A204.1 (cell line): Measurements from ENCODE around the gene RAB8B.

Experiments used
- FAIRE-seq: peaks from 2 replicates; lab custom pipeline; 2012; peaks lifted over from hg19 to GRCh38; lab: Jason Lieb, UNC

RAB8B gene

DNA sequence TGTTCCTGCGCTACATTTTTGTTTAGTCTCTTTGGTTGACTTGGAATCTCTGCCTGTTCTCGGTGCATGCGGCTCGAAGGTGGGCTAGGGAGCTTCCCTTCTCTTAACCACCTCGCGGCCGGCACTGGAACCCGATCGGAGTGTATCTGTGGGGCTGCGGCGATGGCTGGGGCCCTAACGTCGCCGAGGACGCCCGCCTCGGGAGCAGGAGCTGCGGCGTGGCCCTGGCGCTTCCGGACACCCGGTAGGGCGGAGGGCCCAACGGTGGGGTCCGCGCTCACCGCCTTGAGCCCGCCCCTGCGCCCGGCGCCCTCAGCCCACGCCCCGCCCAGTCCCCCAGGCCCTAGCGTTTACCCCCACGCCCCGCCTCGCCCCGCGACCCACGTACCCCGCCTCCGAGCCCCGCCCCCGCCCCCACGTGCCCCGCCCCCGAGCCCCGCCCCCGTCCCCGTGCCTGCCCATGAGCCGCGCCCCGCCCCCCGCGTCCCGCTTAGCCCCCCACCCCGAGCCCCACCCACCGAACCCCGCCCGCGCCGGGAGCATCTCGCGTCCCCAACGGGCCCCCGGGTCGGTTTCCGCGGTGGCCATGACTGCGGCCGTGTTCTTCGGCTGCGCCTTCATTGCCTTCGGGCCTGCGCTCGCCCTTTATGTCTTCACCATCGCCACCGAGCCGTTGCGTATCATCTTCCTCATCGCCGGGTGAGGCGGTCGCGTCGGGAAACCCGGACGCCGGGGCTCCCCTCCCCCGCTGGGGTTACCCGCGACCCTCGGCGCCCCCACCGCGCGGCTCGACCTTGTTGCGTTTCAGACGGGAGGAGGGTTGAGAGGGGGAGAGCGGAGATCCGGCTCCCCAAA, 87.9 kb downstream of the RAB8B start, which contains the start of gene APH1B:
TSS of gene APH1B (plus strand) at position 568 of the 855 bp plus-strand sequence. CDS start at position 587, 19 bp downstream.
- FAIRE-seq: no peak

DNA sequence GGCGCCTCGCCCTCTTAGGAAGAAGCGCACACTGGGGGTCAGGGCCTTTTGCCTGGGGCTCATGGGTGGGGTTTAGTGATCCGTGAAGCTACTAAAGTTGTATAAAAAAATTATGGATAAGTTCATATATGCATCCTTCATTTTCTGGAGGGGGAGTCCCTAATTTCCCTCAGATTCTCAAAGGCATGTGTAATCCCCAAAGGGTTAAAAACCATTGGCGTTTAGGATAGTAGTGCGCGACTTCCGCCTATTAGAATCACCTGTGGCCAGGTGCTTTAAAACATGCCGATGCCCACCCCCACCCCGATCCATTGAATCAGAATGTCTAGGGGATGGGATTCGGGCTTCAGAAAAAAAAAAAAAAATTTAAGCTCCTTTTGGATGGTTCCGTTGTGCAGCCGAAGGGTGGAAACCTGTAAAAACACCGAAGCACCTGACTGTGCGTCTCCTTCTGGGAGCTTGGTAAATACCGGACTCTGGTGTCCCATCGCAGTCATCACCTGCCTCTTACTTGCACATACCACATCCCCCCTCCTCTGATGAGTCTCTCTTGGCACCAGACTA, 88.6 kb downstream of the RAB8B start:
- FAIRE-seq: no peak

DNA sequence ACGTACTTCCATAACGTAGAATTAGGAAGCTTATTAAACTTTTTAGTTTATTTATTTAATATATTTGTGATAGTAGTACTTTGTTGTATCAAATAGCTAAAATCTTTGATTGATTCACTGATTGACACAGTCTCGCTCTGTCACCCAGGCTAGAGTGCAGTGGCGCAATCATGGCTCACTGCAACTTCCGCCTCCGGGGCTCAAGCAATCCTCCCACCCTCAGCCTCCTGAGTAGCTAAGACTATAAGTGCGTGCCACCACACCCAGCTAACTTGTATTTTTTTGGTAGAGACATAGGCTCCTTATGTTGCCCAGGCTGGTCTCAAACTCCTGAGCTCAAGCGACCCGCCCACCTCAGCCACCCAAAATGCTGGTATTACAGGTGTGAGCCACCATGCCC, 93.7 kb downstream of the RAB8B start:
- no peak for FAIRE-seq

DNA sequence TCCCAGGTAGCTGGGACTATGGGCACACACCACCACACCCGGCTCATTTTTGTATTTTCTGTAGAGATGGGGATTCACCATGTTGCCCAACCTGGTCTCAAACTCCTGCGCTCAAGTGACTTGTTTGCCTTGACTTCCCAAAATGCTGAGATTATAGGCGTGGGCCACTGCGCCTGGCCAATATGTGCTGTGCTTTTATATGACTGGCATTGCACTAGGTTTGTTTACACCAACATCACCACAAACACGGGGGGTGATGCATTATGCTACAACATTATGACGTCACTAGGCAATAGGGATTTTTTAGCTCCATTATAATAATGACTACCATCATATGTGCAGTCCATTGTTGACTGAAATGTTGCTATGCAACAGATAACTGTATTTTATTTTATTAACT, 94.9 kb downstream of the RAB8B start:
- FAIRE-seq: no peak

DNA sequence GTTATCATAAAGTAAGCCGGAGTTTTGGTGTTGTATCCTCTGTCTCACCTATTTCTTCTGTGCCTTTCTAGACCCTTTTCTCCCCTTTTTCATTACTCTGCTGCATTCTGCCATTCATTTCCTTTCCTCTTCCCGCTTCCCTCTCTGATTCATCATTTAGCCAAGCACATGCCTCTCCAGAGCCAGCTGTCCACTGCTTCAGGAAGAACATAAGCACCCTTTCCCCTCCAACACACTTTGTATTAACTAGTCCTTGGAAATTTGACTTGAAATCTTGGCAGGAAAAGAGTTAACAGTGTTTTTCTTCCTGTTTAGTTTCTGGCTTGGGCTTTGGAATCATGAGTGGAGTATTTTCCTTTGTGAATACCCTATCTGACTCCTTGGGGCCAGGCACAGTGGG, 97.7 kb downstream of the RAB8B start:
- no peak for FAIRE-seq

DNA sequence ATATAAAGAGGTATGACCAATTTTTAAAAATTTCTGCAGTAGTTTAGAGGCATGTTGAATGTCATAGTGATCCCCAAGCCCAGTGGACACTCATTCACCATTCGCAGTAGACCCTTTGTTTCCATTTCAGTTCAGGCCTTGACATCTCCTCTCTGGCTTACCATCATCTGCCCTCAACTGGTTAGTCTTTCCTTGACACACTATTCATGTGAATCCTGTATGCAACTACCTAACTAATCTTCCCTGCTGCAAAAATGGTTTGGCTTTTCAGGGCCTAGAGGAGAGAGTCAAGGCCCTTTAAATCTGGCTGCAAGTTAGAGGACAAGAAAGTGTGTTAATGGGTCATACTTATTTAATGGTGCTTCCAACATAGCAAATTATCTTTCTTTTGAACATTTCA, 98.9 kb downstream of the RAB8B start:
- FAIRE-seq: no peak

DNA sequence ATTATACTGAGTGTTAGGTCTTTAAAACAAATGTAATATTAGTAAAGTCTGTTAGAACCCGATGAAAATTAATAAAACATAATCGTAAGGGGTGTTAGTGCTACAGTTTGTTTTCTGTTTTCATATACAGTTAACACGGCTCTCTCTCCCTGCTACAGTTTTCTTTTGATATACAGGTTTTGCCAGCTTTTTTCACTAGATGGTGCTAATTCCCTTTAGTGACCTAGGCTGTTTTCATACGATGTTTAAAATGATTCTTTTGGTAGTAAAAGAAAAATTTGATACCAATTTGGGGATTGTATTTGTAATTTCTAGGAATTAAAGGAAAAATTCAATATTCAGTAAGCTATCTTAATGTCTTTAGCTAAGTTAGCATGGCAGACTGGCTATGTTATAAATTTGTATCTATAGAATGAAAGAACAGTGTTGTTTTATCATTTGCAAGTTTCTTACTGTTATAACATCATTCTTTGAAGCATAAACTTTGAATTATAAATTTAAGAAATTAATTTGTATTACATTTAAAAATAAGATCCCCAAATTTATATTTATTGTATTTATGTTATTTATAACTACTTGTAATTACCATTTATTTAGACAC, 99.5 kb downstream of the RAB8B start:
- peak; percentile 98 for FAIRE-seq

DNA sequence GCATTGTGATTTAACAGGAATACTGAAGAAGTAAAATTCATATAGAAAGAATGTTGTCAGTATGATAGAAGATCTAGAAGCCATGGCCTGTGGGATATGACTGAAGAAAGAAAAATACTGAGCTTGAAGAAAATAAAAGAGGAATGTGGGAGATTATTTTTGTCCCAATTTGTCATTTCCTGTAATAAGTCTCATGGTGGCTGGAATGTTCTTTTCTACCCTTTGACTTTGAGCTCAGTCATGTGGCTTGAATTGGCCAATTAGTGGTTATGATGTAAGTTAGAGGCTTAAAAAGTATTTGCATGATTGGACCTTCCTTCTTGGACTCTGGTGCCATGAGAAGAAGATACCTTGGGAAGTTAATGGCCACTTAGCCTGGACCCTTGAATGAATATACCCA, 102.1 kb downstream of the RAB8B start:
- no peak for FAIRE-seq

DNA sequence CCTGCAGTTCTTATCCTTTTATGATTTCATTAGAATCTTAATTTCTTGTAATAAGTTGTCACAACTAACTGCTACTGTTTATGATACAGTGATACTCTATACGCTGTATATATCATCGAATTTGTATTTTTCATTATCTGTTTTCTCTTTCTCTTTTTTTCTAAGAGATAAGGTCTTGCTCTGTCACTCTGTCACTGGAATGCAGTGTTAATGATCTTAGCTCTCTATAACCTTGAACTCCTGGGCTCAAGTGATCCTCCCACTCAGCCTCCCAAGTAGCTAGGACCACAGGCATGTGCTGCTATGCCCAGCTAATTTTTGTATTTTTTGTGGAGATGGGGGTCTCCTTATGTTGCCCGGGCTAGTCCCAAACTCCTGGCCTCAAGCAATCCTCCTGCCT, 102.8 kb downstream of the RAB8B start:
- no peak for FAIRE-seq

DNA sequence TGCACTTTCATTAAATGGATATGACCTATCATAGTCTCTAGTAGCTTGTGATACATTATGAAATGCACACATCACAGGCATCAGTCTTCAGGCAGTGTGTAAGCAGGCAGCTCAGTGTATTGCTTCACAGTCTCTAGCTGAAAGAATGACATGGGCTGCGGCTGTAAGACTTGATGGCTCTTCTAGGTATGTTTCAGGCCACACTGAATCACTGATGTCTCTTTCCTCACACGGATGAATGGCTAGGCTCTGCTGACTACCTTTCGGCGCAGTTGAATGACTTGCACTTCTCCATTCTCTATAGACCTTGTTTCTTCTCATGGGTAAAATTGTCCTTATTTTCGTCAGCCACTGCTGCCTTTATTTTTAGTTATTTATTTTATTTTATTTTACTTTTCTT, 103.4 kb downstream of the RAB8B start:
- FAIRE-seq: no peak

DNA sequence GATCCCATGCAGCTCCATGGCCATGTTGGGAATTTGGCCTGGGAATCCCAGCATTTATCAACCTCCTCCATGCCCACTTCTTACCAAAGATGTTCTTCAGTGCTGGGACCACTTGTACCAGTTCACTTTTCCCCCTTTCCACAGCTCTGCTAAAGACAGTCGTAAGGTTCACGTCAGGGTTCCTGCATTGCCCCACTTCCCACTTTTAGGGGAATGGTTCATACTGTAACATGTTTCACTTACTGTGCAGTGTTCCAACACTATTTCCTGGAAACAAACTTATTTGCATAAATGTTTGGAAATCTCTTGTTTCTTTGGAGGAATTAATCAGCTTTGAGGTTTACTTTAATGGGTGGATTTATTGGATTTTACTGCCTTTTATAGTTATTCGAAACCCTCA, 105.0 kb downstream of the RAB8B start:
- no peak for FAIRE-seq

DNA sequence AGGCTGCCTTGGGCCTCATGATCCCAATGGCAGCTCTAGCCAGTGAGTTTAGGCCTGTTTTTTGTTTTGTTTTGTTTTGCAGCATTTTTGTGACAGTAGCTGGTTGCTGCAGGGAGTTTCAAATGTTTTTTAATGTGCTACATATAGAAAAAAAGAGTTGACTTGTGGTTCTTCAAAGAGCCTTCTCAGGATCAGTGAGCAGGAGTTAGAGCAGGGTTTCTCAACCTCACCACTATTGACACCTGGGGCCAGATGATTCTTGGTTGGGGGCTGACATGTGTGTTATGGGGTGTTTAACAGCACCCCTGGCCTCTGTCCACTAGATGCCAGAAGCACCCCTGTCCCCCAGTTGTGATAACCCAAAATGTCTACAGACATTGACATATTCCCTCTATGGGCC, 105.9 kb downstream of the RAB8B start:
- FAIRE-seq: no peak

DNA sequence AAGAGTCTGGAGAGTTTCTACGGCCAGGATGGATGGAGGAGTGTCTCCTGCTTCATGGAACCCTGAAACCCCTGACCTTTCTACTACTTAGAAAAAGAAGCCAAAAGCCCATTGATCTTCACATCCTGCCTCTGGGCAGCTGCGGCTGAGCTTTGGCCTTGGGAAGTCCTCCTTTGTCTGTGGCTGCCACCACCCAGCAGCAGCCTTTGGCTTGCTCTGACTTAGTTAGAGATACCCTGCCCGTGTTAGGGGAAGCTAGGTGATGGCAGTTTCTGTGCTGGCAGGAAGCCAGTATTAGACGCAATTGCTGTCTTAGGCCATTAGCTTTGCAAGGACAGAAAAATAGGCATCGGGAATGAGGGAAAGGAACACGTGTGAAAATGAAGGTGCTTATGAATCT, 106.8 kb downstream of the RAB8B start:
- FAIRE-seq: no peak

DNA sequence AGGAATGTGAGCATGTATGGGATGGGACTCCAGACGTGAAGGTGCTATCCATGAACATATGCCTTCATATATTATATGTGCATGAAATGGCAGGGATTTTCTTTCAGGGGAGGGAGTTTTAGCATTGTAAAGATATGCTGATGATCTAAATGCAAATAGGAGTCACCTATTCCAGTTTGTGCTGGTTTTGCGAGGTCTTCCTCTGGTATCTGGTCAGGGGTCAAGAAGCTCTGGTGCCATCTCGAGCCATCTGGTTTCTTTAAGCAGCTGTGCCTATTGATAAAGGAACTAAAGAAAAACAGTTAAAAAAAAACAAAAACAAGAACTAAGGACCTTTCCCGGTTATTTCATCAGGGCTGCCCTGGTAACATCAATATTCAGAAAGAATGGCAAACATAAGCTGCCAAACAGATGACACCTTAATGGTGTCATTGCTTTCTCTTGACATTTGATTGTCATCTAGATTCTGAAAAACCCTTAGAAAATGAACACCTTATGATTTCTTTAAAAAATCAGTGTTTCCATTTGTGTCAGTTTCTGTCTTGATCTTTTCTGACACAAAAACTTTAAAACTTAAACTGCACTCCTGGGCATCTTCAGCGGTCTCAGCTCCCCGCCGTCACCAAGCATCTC, 110.7 kb downstream of the RAB8B start:
- no peak for FAIRE-seq

DNA sequence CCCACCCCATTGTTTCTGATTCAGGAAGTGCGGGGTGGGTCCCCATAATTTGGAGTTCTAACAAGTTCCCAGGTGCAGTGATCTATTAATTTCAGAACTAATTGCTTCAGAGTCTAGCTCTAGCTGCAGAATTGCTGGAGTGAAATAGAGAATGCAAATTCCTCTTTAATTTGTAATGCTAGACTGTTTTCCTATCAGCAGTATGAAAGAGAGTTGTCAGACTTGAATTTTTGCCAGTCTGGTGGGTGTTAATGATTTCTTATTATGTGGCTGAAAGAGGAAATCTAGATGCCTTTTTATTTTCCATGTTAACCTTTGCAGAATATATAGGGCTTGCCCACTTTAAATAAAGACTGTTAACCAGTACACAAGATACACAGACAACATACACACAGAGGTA, 111.7 kb downstream of the RAB8B start:
- FAIRE-seq: no peak

DNA sequence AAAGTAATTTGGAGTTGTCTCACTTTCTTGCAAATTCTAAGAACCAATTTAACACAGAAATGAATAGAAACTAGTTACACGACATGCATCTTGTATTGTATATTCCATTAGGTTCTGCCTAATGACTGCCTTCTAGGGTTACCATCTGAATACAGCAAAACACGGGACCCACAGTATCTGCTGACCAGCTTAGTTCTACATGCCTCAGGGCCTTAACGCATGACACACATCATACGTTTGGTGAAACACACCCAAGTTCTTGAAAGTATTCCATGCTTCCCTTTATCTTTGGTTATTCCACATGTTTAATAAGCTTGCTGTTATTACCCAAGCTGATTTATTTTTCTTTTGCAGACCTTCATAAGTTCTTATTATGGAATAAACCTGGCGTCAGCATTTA, 115.9 kb downstream of the RAB8B start:
- FAIRE-seq: no peak

DNA sequence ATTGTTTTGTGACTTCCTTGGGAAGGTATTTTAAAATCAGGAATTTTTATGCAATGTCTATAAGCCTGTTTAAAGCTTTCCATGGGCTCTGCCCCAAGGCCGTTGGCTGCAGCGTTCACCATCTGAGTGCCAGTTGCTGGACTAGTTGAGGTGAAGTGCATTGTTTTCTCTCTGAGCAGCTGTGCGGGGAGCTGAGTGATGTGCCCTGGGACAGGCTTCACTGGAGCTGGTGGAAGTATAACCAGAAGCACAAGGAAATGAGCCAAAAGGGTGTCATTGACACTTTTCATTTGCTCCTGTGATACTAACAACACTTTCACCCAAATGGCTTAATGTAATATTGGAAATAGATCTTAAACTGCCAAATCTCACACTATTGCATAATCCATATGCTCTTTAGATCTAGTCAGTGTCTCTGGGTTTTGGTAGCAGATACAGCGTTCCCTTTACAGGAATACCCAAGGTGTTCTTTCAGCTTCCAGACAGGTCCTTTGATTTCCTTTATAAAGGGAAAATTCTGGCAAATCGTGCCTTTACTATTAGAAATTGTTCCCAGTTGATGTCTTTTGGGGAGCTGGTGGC, 117.2 kb downstream of the RAB8B start:
- FAIRE-seq: no peak

DNA sequence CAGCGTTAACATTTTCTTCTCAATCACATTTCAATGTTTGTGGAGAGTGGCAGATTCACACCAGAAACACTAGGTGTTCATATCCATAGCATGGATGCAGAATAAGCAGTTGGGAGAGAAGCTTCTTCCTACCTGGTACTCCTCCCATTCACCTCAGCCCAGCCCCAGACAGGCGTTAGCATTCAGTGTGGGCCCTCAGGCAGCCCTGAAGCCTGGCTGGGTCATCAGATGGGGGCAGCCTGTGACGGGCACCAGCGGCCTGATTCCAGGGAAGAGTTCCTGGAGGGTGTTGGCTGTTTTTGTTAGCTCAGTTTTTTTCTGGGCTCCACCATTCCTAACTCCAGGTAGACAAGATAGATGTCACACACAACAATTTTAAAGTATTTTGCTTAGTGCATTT, 119.1 kb downstream of the RAB8B start:
- no peak for FAIRE-seq

DNA sequence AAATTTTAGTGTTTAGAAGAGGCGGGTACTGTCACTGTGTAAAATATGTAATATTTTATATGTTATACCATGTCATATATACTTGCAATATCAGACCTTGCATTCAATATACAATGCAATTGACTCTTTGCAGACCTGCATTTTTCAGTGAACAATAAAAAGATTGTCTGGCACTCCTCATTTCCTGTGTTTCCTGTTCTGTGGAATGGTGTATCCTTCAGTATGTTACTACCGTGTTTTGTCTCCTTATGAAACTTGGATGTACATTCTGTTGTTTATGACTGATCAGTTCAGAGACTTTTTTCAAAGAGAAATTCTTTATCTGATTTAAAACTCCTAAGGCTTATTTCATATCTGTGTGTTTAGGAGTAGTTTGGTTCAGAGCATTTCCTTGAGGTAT, 119.5 kb downstream of the RAB8B start:
- no peak for FAIRE-seq

DNA sequence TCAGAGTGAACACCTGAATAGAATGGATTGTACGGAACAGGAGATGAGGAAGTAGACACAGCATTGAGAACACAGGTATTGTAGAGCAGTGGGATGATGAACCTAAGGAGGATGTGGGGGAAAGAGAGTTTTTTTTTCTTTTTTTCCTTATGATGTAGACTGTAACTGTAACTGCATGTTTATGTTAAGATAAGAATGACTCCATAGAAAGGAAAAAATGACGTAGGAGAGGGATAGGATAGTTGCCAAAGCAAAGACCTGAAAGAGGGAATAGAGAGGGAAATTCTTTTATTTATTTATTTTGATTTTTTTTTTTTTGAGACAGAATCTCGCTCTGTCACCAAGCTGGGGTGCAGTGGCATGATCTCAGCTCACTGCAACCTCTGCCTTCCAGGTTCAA, 121.2 kb downstream of the RAB8B start:
- no peak for FAIRE-seq

DNA sequence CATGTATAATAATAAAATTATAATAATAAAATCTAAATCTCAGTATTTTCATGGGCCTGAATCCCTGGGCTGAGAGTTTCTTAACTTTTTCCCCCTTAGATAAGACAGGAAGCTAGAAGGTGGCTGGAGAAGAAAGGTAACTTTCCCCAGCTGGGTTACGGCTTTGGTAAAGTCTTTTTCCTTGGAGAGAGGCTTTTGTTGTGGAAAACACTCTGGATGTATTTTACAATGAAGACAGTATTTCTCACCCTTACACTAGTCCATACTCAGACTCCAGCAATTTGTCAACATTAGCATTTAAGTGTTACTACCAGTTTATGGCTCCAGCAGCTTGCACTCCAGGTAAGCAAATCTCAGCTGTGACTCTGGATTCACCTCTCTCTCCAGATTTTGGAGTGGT, 122.9 kb downstream of the RAB8B start:
- FAIRE-seq: no peak

DNA sequence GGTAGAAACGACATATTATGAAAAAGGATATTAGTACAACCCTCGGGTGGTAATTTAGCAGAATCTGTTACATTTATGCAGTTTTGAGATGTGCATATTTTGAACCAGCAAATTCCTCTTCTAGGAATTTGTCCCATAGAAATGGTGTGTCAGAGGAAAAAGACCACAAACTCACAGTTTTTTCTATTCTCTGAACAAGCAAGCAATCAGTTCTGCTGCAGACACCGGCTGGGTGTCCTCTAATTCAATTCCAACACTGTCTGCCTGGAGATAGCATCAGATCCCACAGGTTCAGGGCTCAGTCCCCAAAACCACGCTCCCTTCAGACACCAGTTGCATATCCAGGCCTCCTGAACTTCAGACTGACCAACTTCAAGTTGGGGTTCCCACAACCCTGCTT, 124.4 kb downstream of the RAB8B start:
- FAIRE-seq: no peak

DNA sequence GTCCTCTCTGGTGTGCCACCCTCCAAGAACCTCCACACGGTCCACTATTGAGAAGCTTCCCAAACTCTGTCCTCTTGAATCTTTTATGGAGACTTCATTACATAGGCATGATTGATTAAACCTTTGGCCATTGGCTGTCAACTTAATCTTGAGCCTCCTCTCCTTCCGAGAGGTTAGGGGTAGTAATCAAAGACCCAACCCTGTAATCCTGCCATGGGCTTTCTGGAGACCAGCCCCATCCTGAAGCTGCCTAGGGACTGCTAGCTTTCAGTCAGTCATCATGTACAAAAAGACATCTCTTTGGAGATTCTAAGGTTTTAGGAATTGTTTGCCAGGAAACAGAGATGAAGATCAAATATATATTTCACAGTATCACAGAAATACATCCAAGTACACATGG, 125.0 kb downstream of the RAB8B start:
- no peak for FAIRE-seq
